Heart left ventricle (tissue), 13 donors: ENCODE measurements around the gene BORCS5.

ENCODE experiments used
- CTCF ChIP-seq, 12 donors: fragments of 200-600 bp; sonication (generic) in 4 of 12; IDR thresholded peaks; one replicate each; pipeline versions ENCODE4 v1.5.0 to v1.8.0; 2018 to 2022; ENCODE audit warnings: antibody characterized with exemption in 12 of 12, mild to moderate bottlenecking in 5 of 12
- POLR2A ChIP-seq, 2 donors: fragments of 450-650 bp; IDR thresholded peaks; one replicate each; pipeline ENCODE4 v1.6.1; 2017; ENCODE audit warnings: antibody characterized with exemption in 2 of 2, mild to moderate bottlenecking in 2 of 2, moderate library complexity in 2 of 2
- donor health status: ischemic (EF 13 %, LVEDD 7.1; RV severe dilation, severe dysfunction).
- donor health status: DM: no; HTN: yes; CAD: no.
- donor health status: DM: no; HTN: no; CAD: no.
- donor health status: ischemic (EF 25% LVEDD 6.9; RV normal size, moderate dysfunction).
- donor health status: ischemic (EF 25% LVEDD 5.7; RV mildly dilated, moderate dysfunction).
- donor health status: ischemic (EF 35%, LVEDD 5.7; RV mildly dilated, moderate dysfunction).
- donor health status: nonischemic (EF 11% LVEDD 7.7; RV severe dilation, severe dysfunction).
- donor health status: DM: yes; HTN: yes; CAD: no.
- donor health status: PGD.
- donor health status: ischemic (EF 29% LVEDD 5.4; RV normal size, mild dysfunction).
- donor health status: nonischemic (EF 23%, LVEDD 6.1; RV moderate dilation, normal function).

GRCh38 chr12:12399161-12399560, 42.3 kb downstream of the BORCS5 start:
- TF ChIP-seq CTCF (IDR thresholded peaks at IDR 0.05) = no peak
- no peak for TF ChIP-seq POLR2A (IDR thresholded peaks at IDR 0.05)
